ENCODE data around the gene PKD1L1. TPM values are rescaled to one million over a fixed set of nuclear protein-coding genes. Genes with fewer than 3 reads are reported as not detected.

The PKD1L1 gene
- total RNA-seq, 1 donor from 2014 or later, result 1.1 TPM

GRCh38 chr7:47979145-47979831, 31.0 kb upstream of the PKD1L1 start, which contains the start of gene HUS1:
Gene HUS1, minus strand, starts transcription at chr7:47979615. Its CDS starts 96 bp downstream, at chr7:47979519.
- intact Hi-C loops (cut with micrococcal nuclease), result loop anchor here (1.0 to 10.0 kb wide), 6 partner anchors 12 to 316 kb away; partner anchors contain the start of genes C7orf57 and UPP1
- Mint-ChIP-seq H3K27me3 (ENCODE audit: low read depth) (peaks cover 1% of the 10 kb centered on the region), H3K9me3 (peaks cover 4% of the 10 kb centered on the region), H3K27ac (peak within 1 kb of the TSS; percentile 95), H3K36me3 (ENCODE audit: low read depth) (peaks cover 35% of the 10 kb centered on the region), H3K4me1 (ENCODE audit: low read depth) (peaks cover 14% of the 10 kb centered on the region), H3K4me3 (ENCODE audit: low read depth) (peak within 1 kb of the TSS; percentile 90)
- DNase-seq (ENCODE audit: low spot score), result peak; percentile 90

GRCh38 chr7:47978790-47979144, 30.5 kb upstream of the PKD1L1 start:
- intact Hi-C loops (cut with micrococcal nuclease), result loop anchor here (1.0 to 10.0 kb wide), 6 partner anchors 13 to 316 kb away; partner anchors contain the start of genes C7orf57 and UPP1
- peak overlapping the region; percentile 90 for H3K4me3 Mint-ChIP-seq (ENCODE audit: low read depth)
- peaks cover 18% of the 10 kb centered on the region for H3K4me1 Mint-ChIP-seq (ENCODE audit: low read depth)
- H3K36me3 Mint-ChIP-seq (ENCODE audit: low read depth), result peaks cover 40% of the 10 kb centered on the region
- H3K9me3 Mint-ChIP-seq, result peaks cover 4% of the 10 kb centered on the region
- DNase-seq (ENCODE audit: low spot score), result no peak
- peaks cover 1% of the 10 kb centered on the region for H3K27me3 Mint-ChIP-seq (ENCODE audit: low read depth)
- peak overlapping the region; percentile 95 for H3K27ac Mint-ChIP-seq

- H3K4me1 Mint-ChIP-seq (ENCODE audit: low read depth), result peaks cover 33% of the 10 kb centered on the region
- intact Hi-C loops (cut with micrococcal nuclease), result loop anchor here (10.0 kb wide), 1 partner anchor 321 kb away; no protein-coding TSS in a partner anchor
- H3K9me3 Mint-ChIP-seq, result no peaks in the 10 kb centered on the region
- H3K27ac Mint-ChIP-seq, result peak overlapping the region; percentile 77
- peaks cover 77% of the 10 kb centered on the region for H3K36me3 Mint-ChIP-seq (ENCODE audit: low read depth)
- no peak overlapping the region for H3K4me3 Mint-ChIP-seq (ENCODE audit: low read depth)
- no peaks in the 10 kb centered on the region for H3K27me3 Mint-ChIP-seq (ENCODE audit: low read depth)
- DNase-seq (ENCODE audit: low spot score), result no peak
Measured at GRCh38 chr7:47973739-47974138, 25.5 kb upstream of the PKD1L1 start.

GRCh38 chr7:47970761-47971160, 22.5 kb upstream of the PKD1L1 start:
- Mint-ChIP-seq H3K27ac (peak overlapping the region; percentile 20), H3K27me3 (ENCODE audit: low read depth) (no peaks in the 10 kb centered on the region), H3K36me3 (ENCODE audit: low read depth) (peaks cover 80% of the 10 kb centered on the region), H3K9me3 (no peaks in the 10 kb centered on the region), H3K4me1 (ENCODE audit: low read depth) (peaks cover 22% of the 10 kb centered on the region), H3K4me3 (ENCODE audit: low read depth) (no peak overlapping the region)
- intact Hi-C loops (cut with micrococcal nuclease), result loop anchor here (10.0 kb wide), 1 partner anchor 324 kb away; no protein-coding TSS in a partner anchor
- DNase-seq (ENCODE audit: low spot score), result no peak

DNA sequence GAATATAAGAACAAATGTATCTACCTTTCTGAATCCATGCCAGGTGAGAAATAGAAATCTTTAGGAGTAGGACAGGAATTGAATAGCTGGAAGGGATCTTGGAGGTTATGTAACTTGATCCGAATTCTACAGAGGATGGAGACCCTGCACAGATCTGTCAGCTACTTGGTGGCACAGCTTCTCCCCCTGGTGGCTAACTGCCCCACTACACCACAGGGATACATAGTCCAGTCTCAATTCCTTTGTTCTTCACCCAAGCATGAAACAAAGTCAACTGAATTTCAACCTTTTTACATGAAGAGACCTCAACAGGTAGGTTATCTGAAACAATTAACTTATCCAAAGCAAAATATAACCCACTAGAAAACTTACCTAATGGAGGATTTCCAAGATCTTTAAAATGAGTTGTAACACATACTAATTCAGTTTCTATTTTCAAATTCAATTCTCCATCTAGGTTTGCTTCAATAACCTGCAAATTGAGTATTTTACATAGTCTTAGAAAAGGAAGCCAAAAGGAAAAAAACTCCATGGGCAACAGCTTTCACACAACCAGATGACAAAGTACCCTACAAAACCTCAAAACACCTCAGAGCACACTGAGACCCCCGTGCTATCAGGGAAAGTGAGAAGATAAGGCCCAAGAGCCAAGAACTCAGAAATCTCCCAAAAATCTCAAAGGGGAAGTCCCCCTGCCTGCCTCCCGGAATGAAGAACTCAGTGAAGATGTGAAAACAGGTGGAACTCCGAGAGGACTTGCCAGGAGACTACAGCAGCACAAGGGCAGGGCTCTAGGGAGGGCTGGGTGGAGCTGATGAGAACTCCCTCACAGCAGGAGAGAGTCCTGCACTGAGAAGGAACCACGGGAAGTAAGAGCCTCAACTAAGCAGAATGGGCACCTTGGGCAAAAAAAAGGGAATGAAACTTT, 20.8 kb upstream of the PKD1L1 start:
- peaks cover 87% of the 10 kb centered on the region for H3K36me3 Mint-ChIP-seq (ENCODE audit: low read depth)
- no peak overlapping the region for H3K27ac Mint-ChIP-seq
- intact Hi-C loops (cut with micrococcal nuclease), result loop anchor here (1.0 kb wide), 1 partner anchor 24 kb away; no protein-coding TSS in a partner anchor
- peaks cover 17% of the 10 kb centered on the region for H3K4me1 Mint-ChIP-seq (ENCODE audit: low read depth)
- DNase-seq (ENCODE audit: low spot score), result no peak
- no peak overlapping the region for H3K4me3 Mint-ChIP-seq (ENCODE audit: low read depth)
- no peaks in the 10 kb centered on the region for H3K9me3 Mint-ChIP-seq
- no peaks in the 10 kb centered on the region for H3K27me3 Mint-ChIP-seq (ENCODE audit: low read depth)

DNA sequence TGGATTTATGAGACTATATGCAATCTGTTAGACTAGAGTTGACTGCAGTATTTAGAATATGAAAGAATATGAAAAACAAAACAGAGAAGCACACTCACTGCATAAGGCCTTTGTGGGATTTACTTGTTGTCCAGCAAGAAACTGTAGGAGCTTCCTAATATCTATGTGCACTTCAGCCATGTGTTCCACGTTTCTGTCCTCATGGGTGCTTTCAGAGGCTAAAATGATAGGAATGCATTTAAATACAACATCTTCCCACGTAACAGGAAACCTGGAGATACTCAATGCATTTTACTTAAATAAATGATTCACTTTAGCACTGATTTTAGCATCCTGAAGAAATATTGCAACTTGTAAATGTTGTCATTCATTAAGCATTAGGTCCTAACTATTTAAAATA, 19.4 kb upstream of the PKD1L1 start:
- Mint-ChIP-seq H3K9me3 (no peaks in the 10 kb centered on the region), H3K4me1 (ENCODE audit: low read depth) (peaks cover 8% of the 10 kb centered on the region), H3K36me3 (ENCODE audit: low read depth) (peaks cover 87% of the 10 kb centered on the region), H3K4me3 (ENCODE audit: low read depth) (no peak overlapping the region), H3K27me3 (ENCODE audit: low read depth) (no peaks in the 10 kb centered on the region), H3K27ac (no peak overlapping the region)
- no peak for DNase-seq (ENCODE audit: low spot score)
- intact Hi-C loops (cut with micrococcal nuclease), result no loop called here

GRCh38 chr7:47967123-47967522, 18.9 kb upstream of the PKD1L1 start:
- Mint-ChIP-seq H3K4me3 (ENCODE audit: low read depth) (no peak overlapping the region), H3K4me1 (ENCODE audit: low read depth) (peaks cover 8% of the 10 kb centered on the region), H3K9me3 (no peaks in the 10 kb centered on the region), H3K36me3 (ENCODE audit: low read depth) (peaks cover 87% of the 10 kb centered on the region), H3K27ac (no peak overlapping the region), H3K27me3 (ENCODE audit: low read depth) (no peaks in the 10 kb centered on the region)
- intact Hi-C loops (cut with micrococcal nuclease), result no loop called here
- DNase-seq (ENCODE audit: low spot score), result no peak

GRCh38 chr7:47965456-47965855, 17.2 kb upstream of the PKD1L1 start:
- H3K27ac Mint-ChIP-seq, result no peak overlapping the region
- DNase-seq (ENCODE audit: low spot score), result no peak
- peaks cover 92% of the 10 kb centered on the region for H3K36me3 Mint-ChIP-seq (ENCODE audit: low read depth)
- H3K9me3 Mint-ChIP-seq, result no peaks in the 10 kb centered on the region
- intact Hi-C loops (cut with micrococcal nuclease), result no loop called here
- H3K27me3 Mint-ChIP-seq (ENCODE audit: low read depth), result no peaks in the 10 kb centered on the region
- peaks cover 4% of the 10 kb centered on the region for H3K4me1 Mint-ChIP-seq (ENCODE audit: low read depth)
- no peak overlapping the region for H3K4me3 Mint-ChIP-seq (ENCODE audit: low read depth)

DNA sequence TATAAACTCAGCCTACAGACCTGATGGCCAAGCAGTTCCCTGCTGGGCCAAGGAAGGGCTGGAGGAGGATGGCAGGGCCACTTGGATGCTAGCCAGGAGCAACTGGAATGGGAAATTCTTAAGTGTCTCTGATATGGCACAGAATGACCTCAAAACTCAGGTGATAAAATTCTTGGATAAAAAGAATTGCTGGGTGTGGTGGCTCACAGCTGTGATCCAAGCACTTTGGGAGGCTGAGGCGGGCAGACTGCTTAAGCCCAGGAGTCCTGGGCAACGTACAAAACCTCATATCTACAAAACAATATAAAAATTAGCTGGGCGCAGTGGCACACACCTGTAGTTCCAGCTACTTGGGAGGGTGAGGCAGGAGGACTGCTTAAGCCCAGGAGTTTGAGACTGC, 14.0 kb upstream of the PKD1L1 start:
- DNase-seq (ENCODE audit: low spot score), result no peak
- Mint-ChIP-seq H3K36me3 (ENCODE audit: low read depth) (peaks cover 78% of the 10 kb centered on the region), H3K9me3 (no peaks in the 10 kb centered on the region)

DNA sequence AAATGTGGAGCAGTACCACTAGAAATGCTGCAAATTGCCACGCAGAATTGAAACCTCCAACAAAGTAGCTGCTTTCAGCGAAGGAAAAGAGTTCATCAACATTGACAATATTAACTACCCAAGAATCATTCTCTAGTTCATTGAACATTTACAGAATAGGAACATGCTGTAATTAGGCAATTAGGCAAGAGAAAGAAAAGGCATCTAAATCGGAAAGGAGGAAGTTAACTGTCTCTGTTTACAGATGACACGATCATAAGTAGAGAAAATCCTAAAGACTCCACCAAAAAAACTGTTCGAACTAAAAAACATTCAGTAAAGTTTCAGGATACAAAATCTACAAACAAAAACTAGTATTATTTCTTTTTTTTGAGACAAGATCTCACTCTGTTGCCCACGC, 8.9 kb upstream of the PKD1L1 start:
- intact Hi-C loops (cut with micrococcal nuclease), result no loop called here
- Mint-ChIP-seq H3K4me3 (ENCODE audit: low read depth) (no peak overlapping the region), H3K9me3 (no peaks in the 10 kb centered on the region), H3K36me3 (ENCODE audit: low read depth) (peaks cover 60% of the 10 kb centered on the region), H3K27me3 (ENCODE audit: low read depth) (no peaks in the 10 kb centered on the region), H3K27ac (no peak overlapping the region), H3K4me1 (ENCODE audit: low read depth) (peaks cover 24% of the 10 kb centered on the region)
- DNase-seq (ENCODE audit: low spot score), result no peak

More for the DNA sequence above, 14.0 kb upstream of the PKD1L1 start:
- Mint-ChIP-seq H3K27ac (no peak overlapping the region), H3K27me3 (ENCODE audit: low read depth) (no peaks in the 10 kb centered on the region), H3K4me3 (ENCODE audit: low read depth) (no peak overlapping the region), H3K4me1 (ENCODE audit: low read depth) (no peaks in the 10 kb centered on the region)
- intact Hi-C loops (cut with micrococcal nuclease), result no loop called here

- H3K9me3 Mint-ChIP-seq, result no peaks in the 10 kb centered on the region
- H3K36me3 Mint-ChIP-seq (ENCODE audit: low read depth), result peaks cover 52% of the 10 kb centered on the region
- H3K27ac Mint-ChIP-seq, result no peak overlapping the region
- no peaks in the 10 kb centered on the region for H3K27me3 Mint-ChIP-seq (ENCODE audit: low read depth)
- intact Hi-C loops (cut with micrococcal nuclease), result no loop called here
- no peak overlapping the region for H3K4me3 Mint-ChIP-seq (ENCODE audit: low read depth)
- DNase-seq (ENCODE audit: low spot score), result no peak
- H3K4me1 Mint-ChIP-seq (ENCODE audit: low read depth), result peaks cover 33% of the 10 kb centered on the region
Measured at GRCh38 chr7:47956220-47956619, 8.0 kb upstream of the PKD1L1 start.

GRCh38 chr7:47954231-47954911, 6.1 kb upstream of the PKD1L1 start:
- no peaks in the 10 kb centered on the region for H3K9me3 Mint-ChIP-seq
- peaks cover 45% of the 10 kb centered on the region for H3K36me3 Mint-ChIP-seq (ENCODE audit: low read depth)
- intact Hi-C loops (cut with micrococcal nuclease), result no loop called here
- no peaks in the 10 kb centered on the region for H3K27me3 Mint-ChIP-seq (ENCODE audit: low read depth)
- no peak for DNase-seq (ENCODE audit: low spot score)
- H3K27ac Mint-ChIP-seq, result peak overlapping the region; percentile 77
- H3K4me1 Mint-ChIP-seq (ENCODE audit: low read depth), result peaks cover 36% of the 10 kb centered on the region
- H3K4me3 Mint-ChIP-seq (ENCODE audit: low read depth), result no peak overlapping the region
